HepG2 (cell line): Measurements from ENCODE around the gene IL5RA. TPM values are rescaled to one million over a fixed set of nuclear protein-coding genes. Genes with fewer than 3 reads are reported as not detected.
A peak's percentile ranks its signal among the peaks of the same experiment; 100 is the strongest.

Experiments
- IKZF1 ChIP-seq: fragments of 450-650 bp; IDR thresholded peaks from 2 replicates; pipeline ENCODE4 v1.7.1; 2016
- IRX3 ChIP-seq: sonication (generic); formaldehyde crosslinking; IDR thresholded peaks from 2 replicates; pipeline ENCODE4 v1.8.1; 2023; ENCODE audit warnings: mild to moderate bottlenecking, low read depth, missing genetic modification reagents, borderline replicate concordance
- KAT7 ChIP-seq: IDR thresholded peaks from 2 replicates; pipeline ENCODE4 v1.6.1; 2018; ENCODE audit warnings: borderline replicate concordance, missing compliant biosample characterization
- MBNL3 ChIP-seq: fragments of 250-450 bp; sonication (Bioruptor Pico); conservative IDR thresholded peaks from 2 replicates; pipeline ENCODE4 v1.8.0; 2022; ENCODE audit warnings: mild to moderate bottlenecking, inconsistent platforms
- MED1 ChIP-seq: sonication (generic); formaldehyde crosslinking; IDR thresholded peaks from 2 replicates; pipeline ENCODE4 v1.4.0; 2020; ENCODE audit warnings: missing genetic modification reagents
- PHF20 ChIP-seq: sonication (generic); formaldehyde crosslinking; IDR thresholded peaks from 2 replicates; pipeline ENCODE4 v1.5.0; 2020; ENCODE audit warnings: mild to moderate bottlenecking, missing genetic modification reagents
- PLRG1 ChIP-seq: fragments of 450-650 bp; conservative IDR thresholded peaks from 2 replicates; pipeline ENCODE4 v1.6.1; 2016
- RORA ChIP-seq: sonication (generic); formaldehyde crosslinking; IDR thresholded peaks from 2 replicates; pipeline ENCODE4 v1.5.0; 2020; ENCODE audit warnings: mild to moderate bottlenecking, missing genetic modification reagents, moderate library complexity
- SNAI1 ChIP-seq: sonication (generic); formaldehyde crosslinking; IDR thresholded peaks from 2 replicates; pipeline ENCODE4 v1.5.0; 2020; ENCODE audit warnings: mild to moderate bottlenecking, missing genetic modification reagents, borderline replicate concordance
- SPEN ChIP-seq: sonication (generic); formaldehyde crosslinking; IDR thresholded peaks from 2 replicates; pipeline ENCODE4 v1.5.1; 2020; ENCODE audit warnings: low read depth, mild to moderate bottlenecking, missing genetic modification reagents
- ZC3H13 ChIP-seq: sonication (generic); formaldehyde crosslinking; IDR thresholded peaks from 2 replicates; pipeline ENCODE4 v1.8.1; 2023; ENCODE audit warnings: mild to moderate bottlenecking, missing genetic modification reagents, moderate library complexity
- ZKSCAN1 ChIP-seq: fragments of 150-350 bp; IDR thresholded peaks from 2 replicates; pipeline ENCODE4 v1.6.1; 2014; ENCODE audit warnings: low read length
- ZNF24 ChIP-seq: fragments of 450-650 bp; IDR thresholded peaks from 2 replicates; pipeline ENCODE4 v1.6.1; 2017; ENCODE audit warnings: antibody characterized with exemption, mild to moderate bottlenecking
- ZNF446 ChIP-seq: sonication (generic); formaldehyde crosslinking; IDR thresholded peaks from 2 replicates; pipeline ENCODE4 v1.5.0; 2020; ENCODE audit warnings: mild to moderate bottlenecking, missing genetic modification reagents
- ZNF614 ChIP-seq: IDR thresholded peaks from 2 replicates; pipeline ENCODE4 v1.6.1; 2018; ENCODE audit warnings: missing biosample characterization, missing genetic modification reagents, inconsistent platforms, borderline replicate concordance
- ZNF737 ChIP-seq: sonication (generic); formaldehyde crosslinking; IDR thresholded peaks from 2 replicates; pipeline ENCODE4 v1.5.0; 2020; ENCODE audit warnings: missing genetic modification reagents, mild to moderate bottlenecking, borderline replicate concordance
- polyA plus RNA-seq, 8 experiments: library from polyadenylated mRNA; depleted of rRNA in 3 of 8; stranded (reverse) in 7 of 8; unstranded in 1 of 8; fragments of >200 nt; fragmentation: Illumina TruSeq in 4 of 8; extraction: Trizol in 4 of 8; gene quantifications; 2 replicates each; pipeline versions ENCODE4 v1.2.1 to v1.2.3, GENCODE V29; 2011 to 2016; ENCODE audit warnings: low read depth in 4 of 8, missing spikeins in 1 of 8, mixed read lengths in 1 of 8; ENCODE audit not compliant: insufficient read depth in 1 of 8
- total RNA-seq, 5 experiments: library from RNA; depleted of rRNA; stranded (reverse); fragments of >200 nt; fragmentation: Illumina TruSeq; extraction: Trizol; gene quantifications; 2 replicates each; pipeline ENCODE4 v1.2.3, GENCODE V29; 2016; ENCODE audit warnings: low read depth in 1 of 5
- TF ChIP-seq, protein P1 (sequence below): sonication (generic); formaldehyde crosslinking; IDR thresholded peaks from 2 replicates; pipeline ENCODE4 v1.5.0; 2020; ENCODE audit warnings: mild to moderate bottlenecking, low read depth, missing genetic modification reagents, borderline replicate concordance
- TF ChIP-seq, protein P2 (sequence below): IDR thresholded peaks from 2 replicates; pipeline ENCODE4 v1.6.1; 2016; ENCODE audit warnings: control low read depth
- TF ChIP-seq, protein P3 (sequence below): sonication (generic); formaldehyde crosslinking; IDR thresholded peaks from 2 replicates; pipeline ENCODE4 v1.4.0; 2020; ENCODE audit warnings: missing genetic modification reagents, borderline replicate concordance

IL5RA gene
- total and polyA plus RNA-seq, 2 of the 13 experiments (the other 11 are each of a cell fraction or from before 2014, with no cell fraction given), result not detected

DNA sequence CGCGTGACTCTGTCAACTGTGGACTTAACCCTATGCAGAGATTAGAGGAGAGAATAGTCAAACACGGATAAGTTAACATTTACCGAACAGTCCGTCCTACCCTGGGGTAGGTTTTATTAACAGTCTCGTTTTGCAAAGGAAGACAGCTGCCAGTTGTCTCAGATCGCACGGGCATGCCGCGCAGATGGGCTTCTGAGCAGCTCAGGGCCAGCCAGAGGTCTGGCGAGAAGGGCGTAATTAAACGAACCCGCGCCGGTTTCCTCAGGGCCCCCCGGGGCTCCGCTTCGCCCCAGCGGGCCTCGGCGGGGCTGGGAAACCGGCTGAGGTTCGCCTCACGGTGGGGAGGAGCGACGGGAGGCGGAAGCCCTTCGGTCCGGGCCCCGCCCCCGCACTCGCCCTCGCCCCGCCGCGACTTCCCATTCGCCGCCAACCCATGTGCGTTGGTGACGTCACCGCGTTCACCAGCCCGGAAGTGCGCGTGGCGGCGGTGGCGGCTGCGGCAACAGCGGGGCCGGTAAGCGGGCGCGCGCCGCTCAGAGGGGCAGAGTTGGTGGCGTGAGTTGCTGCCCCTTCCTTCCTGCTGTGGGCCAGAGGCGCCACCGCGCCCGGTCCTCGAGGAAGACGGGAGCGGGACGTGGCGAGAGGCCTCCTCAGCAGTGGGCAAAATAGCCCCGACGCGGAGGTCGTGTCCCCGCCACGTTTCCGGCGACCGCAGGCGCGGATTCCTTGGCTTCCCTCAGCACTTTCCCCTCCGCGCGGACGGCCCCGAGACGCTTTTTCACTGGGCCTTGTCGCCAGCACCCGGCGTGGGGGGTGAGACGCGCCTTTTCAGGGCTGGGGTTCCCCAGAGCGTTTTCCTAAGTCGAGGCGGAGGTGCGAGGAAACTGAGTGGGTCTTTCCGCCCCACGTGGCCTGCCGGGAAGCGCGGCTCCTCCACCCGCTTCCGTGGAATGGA lies 16.6 kb upstream of the IL5RA start, which contains the start of gene TRNT1 (continued):
- TF ChIP-seq ZNF446 (CRISPR knock-in tag) (peak; percentile 82; the same call in 1 of the 2 replicates), ZKSCAN1 (no peak), IKZF1 (no peak), SNAI1 (CRISPR knock-in tag) (peak; percentile 90; the same call in 1 of the 2 replicates), ZNF614 (CRISPR knock-in tag) (0 out of 2 replicates have a peak, but pooled peaks have one; percentile 26), RORA (CRISPR knock-in tag) (no peak), MBNL3 (CRISPR knock-in tag) (no peak), MED1 (CRISPR knock-in tag) (peak; percentile 52; the same call in 1 of the 2 replicates), ZNF24 (no peak), SPEN (CRISPR knock-in tag) (peak; percentile 87), PLRG1 (no peak), ZNF737 (no peak), KAT7 (CRISPR knock-in tag) (0 out of 2 replicates have a peak, but pooled peaks have one; percentile 73), PHF20 (CRISPR knock-in tag) (peak; percentile 92), IRX3 (CRISPR knock-in tag) (peak; percentile 87; the same call in 1 of the 2 replicates), ZC3H13 (CRISPR knock-in tag) (peak; percentile 82)
- TF ChIP-seq, protein P1, sequence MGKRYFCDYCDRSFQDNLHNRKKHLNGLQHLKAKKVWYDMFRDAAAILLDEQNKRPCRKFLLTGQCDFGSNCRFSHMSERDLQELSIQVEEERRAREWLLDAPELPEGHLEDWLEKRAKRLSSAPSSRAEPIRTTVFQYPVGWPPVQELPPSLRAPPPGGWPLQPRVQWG, result no peak; the same call in 1 of the 2 replicates
- TF ChIP-seq, protein P2, sequence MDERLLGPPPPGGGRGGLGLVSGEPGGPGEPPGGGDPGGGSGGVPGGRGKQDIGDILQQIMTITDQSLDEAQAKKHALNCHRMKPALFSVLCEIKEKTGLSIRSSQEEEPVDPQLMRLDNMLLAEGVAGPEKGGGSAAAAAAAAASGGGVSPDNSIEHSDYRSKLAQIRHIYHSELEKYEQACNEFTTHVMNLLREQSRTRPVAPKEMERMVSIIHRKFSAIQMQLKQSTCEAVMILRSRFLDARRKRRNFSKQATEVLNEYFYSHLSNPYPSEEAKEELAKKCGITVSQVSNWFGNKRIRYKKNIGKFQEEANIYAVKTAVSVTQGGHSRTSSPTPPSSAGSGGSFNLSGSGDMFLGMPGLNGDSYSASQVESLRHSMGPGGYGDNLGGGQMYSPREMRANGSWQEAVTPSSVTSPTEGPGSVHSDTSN (CRISPR knock-in tag), result no peak
- TF ChIP-seq, protein P3, sequence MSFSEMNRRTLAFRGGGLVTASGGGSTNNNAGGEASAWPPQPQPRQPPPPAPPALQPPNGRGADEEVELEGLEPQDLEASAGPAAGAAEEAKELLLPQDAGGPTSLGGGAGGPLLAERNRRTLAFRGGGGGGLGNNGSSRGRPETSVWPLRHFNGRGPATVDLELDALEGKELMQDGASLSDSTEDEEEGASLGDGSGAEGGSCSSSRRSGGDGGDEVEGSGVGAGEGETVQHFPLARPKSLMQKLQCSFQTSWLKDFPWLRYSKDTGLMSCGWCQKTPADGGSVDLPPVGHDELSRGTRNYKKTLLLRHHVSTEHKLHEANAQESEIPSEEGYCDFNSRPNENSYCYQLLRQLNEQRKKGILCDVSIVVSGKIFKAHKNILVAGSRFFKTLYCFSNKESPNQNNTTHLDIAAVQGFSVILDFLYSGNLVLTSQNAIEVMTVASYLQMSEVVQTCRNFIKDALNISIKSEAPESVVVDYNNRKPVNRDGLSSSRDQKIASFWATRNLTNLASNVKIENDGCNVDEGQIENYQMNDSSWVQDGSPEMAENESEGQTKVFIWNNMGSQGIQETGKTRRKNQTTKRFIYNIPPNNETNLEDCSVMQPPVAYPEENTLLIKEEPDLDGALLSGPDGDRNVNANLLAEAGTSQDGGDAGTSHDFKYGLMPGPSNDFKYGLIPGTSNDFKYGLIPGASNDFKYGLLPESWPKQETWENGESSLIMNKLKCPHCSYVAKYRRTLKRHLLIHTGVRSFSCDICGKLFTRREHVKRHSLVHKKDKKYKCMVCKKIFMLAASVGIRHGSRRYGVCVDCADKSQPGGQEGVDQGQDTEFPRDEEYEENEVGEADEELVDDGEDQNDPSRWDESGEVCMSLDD, result no peak
